HG03432 (cell line): ENCODE results near the gene DNAJC28.
"Not testable (repeated sequence)": the region's sequence is repeated elsewhere in the genome, so short reads cannot be mapped to it uniquely, and the experiment has no call there.

Experiments
- ATAC-seq: cut with Tn5 transposase; IDR thresholded peaks from one replicate; pipeline ENCODE4 v1.9.1; 2021; ENCODE audit warnings: mild to moderate bottlenecking, moderate library complexity; ENCODE audit not compliant: unreplicated experiment

DNAJC28 gene

GRCh38 chr21:33481314-33481943 is 10.1 kb downstream of the DNAJC28 start:
- ATAC-seq: no peak

- no peak for ATAC-seq
These were observed 10.9 kb downstream of the DNAJC28 start for GRCh38 chr21:33480481-33481103.

GRCh38 chr21:33479679-33480480 is 11.6 kb downstream of the DNAJC28 start, which contains the start of gene TMEM50B:
Gene TMEM50B (minus strand): TSS chr21:33479974. CDS start chr21:33468885, 11,089 bp downstream.
- peak; percentile 92 for ATAC-seq

GRCh38 chr21:33478935-33479678 is 12.4 kb downstream of the DNAJC28 start:
- ATAC-seq: peak; percentile 27

GRCh38 chr21:33478182-33478581 is 13.3 kb downstream of the DNAJC28 start:
- ATAC-seq: no peak

GRCh38 chr21:33477066-33477465 is 14.4 kb downstream of the DNAJC28 start:
- ATAC-seq: no peak

GRCh38 chr21:33473344-33473743 is 18.2 kb downstream of the DNAJC28 start:
- no peak for ATAC-seq

- ATAC-seq: no peak
These were observed 20.8 kb downstream of the DNAJC28 start for GRCh38 chr21:33470701-33471100.

GRCh38 chr21:33469183-33469582 is 22.3 kb downstream of the DNAJC28 start:
- not testable (repeated sequence) for ATAC-seq

GRCh38 chr21:33461538-33462250 is 29.8 kb downstream of the DNAJC28 start:
- no peak for ATAC-seq

GRCh38 chr21:33458861-33459260 is 32.7 kb downstream of the DNAJC28 start:
- no peak for ATAC-seq

GRCh38 chr21:33455686-33456446 is 35.6 kb downstream of the DNAJC28 start:
- no peak for ATAC-seq

- no peak for ATAC-seq
These were observed 39.2 kb downstream of the DNAJC28 start for GRCh38 chr21:33452362-33452761.

- no peak for ATAC-seq
These were observed 39.9 kb downstream of the DNAJC28 start for GRCh38 chr21:33451634-33452071.

- ATAC-seq: no peak
These were observed 41.9 kb downstream of the DNAJC28 start for GRCh38 chr21:33449616-33450015.

- ATAC-seq: not testable (repeated sequence)
These were observed 44.9 kb downstream of the DNAJC28 start for GRCh38 chr21:33446620-33447019.

GRCh38 chr21:33444499-33444898 is 47.0 kb downstream of the DNAJC28 start:
- ATAC-seq: no peak

GRCh38 chr21:33443194-33443593 is 48.3 kb downstream of the DNAJC28 start:
- no peak for ATAC-seq
